A549 (cell line): Measurements from ENCODE around the gene DOCK7. TPM values are rescaled to one million over a fixed set of nuclear protein-coding genes. Genes with fewer than 3 reads are reported as not detected.

Experiments
- ATAC-seq, 2 experiments: fragments of 200-7000 bp in 1 of 2; fragments of >200 bp in 1 of 2; cut with Nextera tagmentation in 1 of 2; cut with Tn5 transposase in 1 of 2; 3 replicates each; pipeline versions ENCODE4 v1.8.0 to v1.9.1; 2018 to 2020; ENCODE audit warnings: mild to moderate bottlenecking in 1 of 2, moderate library complexity in 1 of 2
- CTCF ChIA-PET: fragments of 300-600 bp; sonication (Branson Sonifier 250); formaldehyde crosslinking; extraction: SDS; loops from one replicate; lab custom pipeline; 2021; ENCODE audit warnings: antibody characterized with exemption, inconsistent platforms; lab: Yijun Ruan, JAX
- POLR2A ChIA-PET: fragments of 350-600 bp; formaldehyde crosslinking; extraction: SDS; loops from one replicate; lab custom pipeline; 2021; ENCODE audit warnings: antibody characterized with exemption, inconsistent platforms; lab: Yijun Ruan, JAX
- DNase-seq, 2 experiments: peaks; one replicate each; pipeline versions ENCODE4 v3.0.0 to v3.0.0-alpha.2; 2011 to 2016; ENCODE audit warnings: low read depth in 1 of 2, low spot score in 1 of 2
- FAIRE-seq: peaks from 2 replicates; lab custom pipeline; 2011; peaks lifted over from hg19 to GRCh38; lab: Jason Lieb, UNC
- H3K27ac ChIP-seq, 2 experiments: fragments of >200 bp; sonication (Bioruptor Twin); formaldehyde crosslinking; 3 replicates each; pipeline ENCODE4 v1.5.1; 2016 to 2017
- H3K4me1 ChIP-seq: fragments of >200 bp; sonication (Bioruptor Twin); formaldehyde crosslinking; 3 replicates; pipeline ENCODE4 v1.6.1; 2016
- H3K4me2 ChIP-seq: fragments of >200 bp; sonication (Bioruptor Twin); formaldehyde crosslinking; 3 replicates; pipeline ENCODE4 v1.6.1; 2016
- H3K4me3 ChIP-seq: fragments of >200 bp; sonication (Bioruptor Twin); formaldehyde crosslinking; 3 replicates; pipeline ENCODE4 v1.5.1; 2016
- H3K9me3 ChIP-seq: fragments of >200 bp; sonication (Bioruptor Twin); formaldehyde crosslinking; 3 replicates; pipeline ENCODE4 v1.6.1; 2016
- JUN ChIP-seq, 2 experiments: fragments of >200 bp; sonication (Bioruptor Twin); formaldehyde crosslinking; IDR thresholded peaks; 2 replicates in 1 of 2; 3 replicates in 1 of 2; pipeline ENCODE4 v1.6.1; 2016 to 2017
- MAFK ChIP-seq: fragments of 450-650 bp; IDR thresholded peaks from 2 replicates; pipeline ENCODE4 v1.6.1; 2014; ENCODE audit not compliant: partially characterized antibody
- MYC ChIP-seq: IDR thresholded peaks from 2 replicates; pipeline ENCODE4 v1.6.1; 2012; ENCODE audit warnings: mild to moderate bottlenecking, inconsistent platforms, low read length, improper control_type of control experiment, borderline replicate concordance
- PHF8 ChIP-seq: fragments of 200-600 bp; sonication (generic); IDR thresholded peaks from 2 replicates; pipeline ENCODE4 v1.6.1; 2016; ENCODE audit warnings: low read depth, mild to moderate bottlenecking, antibody characterized with exemption, moderate library complexity, borderline replicate concordance
- POLR2A ChIP-seq: IDR thresholded peaks from 2 replicates; pipeline ENCODE4 v1.6.1; 2012; ENCODE audit warnings: mild to moderate bottlenecking, low read length
- RARB ChIP-seq: fragments of 250-450 bp; sonication (Bioruptor Pico); IDR thresholded peaks from 2 replicates; pipeline ENCODE4 v1.8.0; 2021; ENCODE audit warnings: mild to moderate bottlenecking, moderate library complexity
- RFX5 ChIP-seq: fragments of 450-650 bp; IDR thresholded peaks from 2 replicates; pipeline ENCODE4 v1.7.1; 2014; ENCODE audit warnings: antibody characterized with exemption, mild to moderate bottlenecking, moderate library complexity
- ZNF302 ChIP-seq: fragments of 250-450 bp; sonication (Bioruptor Pico); IDR thresholded peaks from 2 replicates; pipeline ENCODE4 v1.9.0; 2021; ENCODE audit warnings: inconsistent platforms, mild to moderate bottlenecking, moderate library complexity
- ZSCAN20 ChIP-seq: fragments of 250-450 bp; sonication (Bioruptor Pico); IDR thresholded peaks from 2 replicates; pipeline ENCODE4 v1.8.0; 2022; ENCODE audit warnings: mild to moderate bottlenecking, moderate library complexity
- WGBS: methylation state at CpG from one replicate; pipeline ENCODE4 v1.1.6; 2017; ENCODE audit errors: missing lambda C conversion rate; 5-methylcytosine and 5-hydroxymethylcytosine counted together
- polyA plus RNA-seq, 4 experiments: library from polyadenylated mRNA; depleted of rRNA in 3 of 4; stranded (reverse); fragments of >200 nt; fragmentation: RNase III in 1 of 4; extraction: RNeasy Plus Mini Kit Qiagen cat#74134 plus additional on column Dnase treatment in 1 of 4; gene quantifications; 2 replicates in 3 of 4; 3 replicates in 1 of 4; pipeline ENCODE4 v1.2.3, GENCODE V29; 2011 to 2017
- TF ChIP-seq, protein P1 (sequence below): fragments of 450-650 bp; IDR thresholded peaks from 2 replicates; pipeline ENCODE4 v1.6.1; 2014; ENCODE audit warnings: antibody characterized with exemption
- TF ChIP-seq, protein P2 (sequence below): fragments of 250-450 bp; sonication (Bioruptor Pico); IDR thresholded peaks from 2 replicates; pipeline ENCODE4 v1.5.0; 2020; ENCODE audit warnings: low read depth, mild to moderate bottlenecking, moderate library complexity
- TF ChIP-seq, protein P3 (sequence below): IDR thresholded peaks from 2 replicates; pipeline ENCODE4 v1.6.1; 2012
- TF ChIP-seq, protein P4 (sequence below): IDR thresholded peaks from 2 replicates; pipeline ENCODE4 v1.6.1; 2012
- TF ChIP-seq, protein P5 (sequence below): IDR thresholded peaks from 2 replicates; pipeline ENCODE4 v1.6.1; 2012; ENCODE audit warnings: low read depth, borderline replicate concordance
- TF ChIP-seq, protein P6 (sequence below): fragments of >200 bp; sonication (Bioruptor Twin); formaldehyde crosslinking; IDR thresholded peaks from 3 replicates; pipeline ENCODE4 v1.6.1; 2016

Gene DOCK7
- polyA plus RNA-seq, 2 of the 4 experiments (the other 2 are of a cell fraction), result 25.5 to 33.3 TPM

DNA sequence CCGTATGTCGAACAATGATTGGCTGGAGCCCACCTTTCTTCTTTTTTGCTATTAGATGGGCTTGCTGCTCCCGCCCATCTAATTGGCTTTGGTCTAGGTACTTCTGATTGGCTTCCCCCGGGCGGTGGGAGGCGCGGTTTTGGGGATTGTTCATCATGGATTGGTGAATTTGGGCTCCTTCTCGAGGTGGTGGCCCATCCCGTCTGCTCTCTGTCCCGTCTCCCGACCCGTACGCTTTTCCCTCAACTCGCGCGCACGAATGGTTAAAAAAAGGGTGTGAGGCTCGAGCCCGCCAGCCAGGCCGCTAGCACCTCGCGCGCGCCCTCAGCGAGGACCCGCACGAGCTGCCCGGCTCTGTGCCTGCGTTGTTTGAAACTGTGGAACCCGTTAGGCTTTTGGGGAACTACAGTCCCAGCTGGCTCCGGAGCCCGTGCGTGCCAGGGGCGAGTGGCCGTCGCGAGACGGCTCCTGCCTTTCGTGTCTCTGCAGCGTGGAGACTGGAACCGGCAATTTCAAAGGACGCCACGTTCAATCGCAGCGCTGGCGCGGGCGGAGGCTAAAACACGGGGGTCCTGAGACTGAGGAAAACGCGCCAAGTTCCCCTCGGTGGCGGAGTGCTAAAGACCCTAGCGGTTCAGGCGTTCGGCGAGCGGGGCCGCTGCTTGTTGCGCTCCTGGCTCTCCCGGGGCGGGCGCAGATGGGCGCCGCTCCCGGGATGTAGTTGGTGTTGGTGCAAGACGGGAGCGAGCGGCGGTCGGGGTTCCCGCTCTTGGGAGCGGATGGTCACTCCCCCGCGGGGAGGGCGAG lies 251.5 kb downstream of the DOCK7 start, which contains the start of gene USP1:
USP1 (plus strand) TSS at position 584 of the 807 bp plus-strand sequence. CDS start 2,819 bp downstream, outside the sequence.
- POLR2A ChIA-PET, result interaction anchor here (0.5 to 1.3 kb wide), 10 partner anchors 9 to 297 kb away, joined by 3 to 5 read pairs (median 3); no protein-coding TSS in a partner anchor
- Histone ChIP-seq H3K4me1 (peaks cover 19% of the 10 kb centered on the region; the same call in 2 of the 3 replicates), H3K27ac (peak within 1 kb of the TSS; percentile 96 to 100), H3K4me2 (peak within 1 kb of the TSS; percentile 88), H3K4me3 (peak within 1 kb of the TSS; percentile 97)
- 2% methylated on average over 30 of the region's 76 CpGs for WGBS
- DNase-seq, result peak in 1 of 2 experiments; percentile 84
- CTCF ChIA-PET, result interaction anchor here (1.6 kb wide), 1 partner anchor 310 kb away, joined by 5 read pairs; no protein-coding TSS in a partner anchor
- TF ChIP-seq, protein P1, sequence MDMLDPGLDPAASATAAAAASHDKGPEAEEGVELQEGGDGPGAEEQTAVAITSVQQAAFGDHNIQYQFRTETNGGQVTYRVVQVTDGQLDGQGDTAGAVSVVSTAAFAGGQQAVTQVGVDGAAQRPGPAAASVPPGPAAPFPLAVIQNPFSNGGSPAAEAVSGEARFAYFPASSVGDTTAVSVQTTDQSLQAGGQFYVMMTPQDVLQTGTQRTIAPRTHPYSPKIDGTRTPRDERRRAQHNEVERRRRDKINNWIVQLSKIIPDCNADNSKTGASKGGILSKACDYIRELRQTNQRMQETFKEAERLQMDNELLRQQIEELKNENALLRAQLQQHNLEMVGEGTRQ, result no peak
- TF ChIP-seq, protein P2, sequence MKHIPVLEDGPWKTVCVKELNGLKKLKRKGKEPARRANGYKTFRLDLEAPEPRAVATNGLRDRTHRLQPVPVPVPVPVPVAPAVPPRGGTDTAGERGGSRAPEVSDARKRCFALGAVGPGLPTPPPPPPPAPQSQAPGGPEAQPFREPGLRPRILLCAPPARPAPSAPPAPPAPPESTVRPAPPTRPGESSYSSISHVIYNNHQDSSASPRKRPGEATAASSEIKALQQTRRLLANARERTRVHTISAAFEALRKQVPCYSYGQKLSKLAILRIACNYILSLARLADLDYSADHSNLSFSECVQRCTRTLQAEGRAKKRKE (CRISPR knock-in tag), result no peak
- TF ChIP-seq, protein P3, sequence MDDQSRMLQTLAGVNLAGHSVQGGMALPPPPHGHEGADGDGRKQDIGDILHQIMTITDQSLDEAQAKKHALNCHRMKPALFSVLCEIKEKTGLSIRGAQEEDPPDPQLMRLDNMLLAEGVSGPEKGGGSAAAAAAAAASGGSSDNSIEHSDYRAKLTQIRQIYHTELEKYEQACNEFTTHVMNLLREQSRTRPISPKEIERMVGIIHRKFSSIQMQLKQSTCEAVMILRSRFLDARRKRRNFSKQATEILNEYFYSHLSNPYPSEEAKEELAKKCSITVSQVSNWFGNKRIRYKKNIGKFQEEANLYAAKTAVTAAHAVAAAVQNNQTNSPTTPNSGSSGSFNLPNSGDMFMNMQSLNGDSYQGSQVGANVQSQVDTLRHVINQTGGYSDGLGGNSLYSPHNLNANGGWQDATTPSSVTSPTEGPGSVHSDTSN, result peak; percentile 79
- no peak for TF ChIP-seq RARB (CRISPR knock-in tag)
- peak; percentile 29; the same call in 1 of the 2 replicates for TF ChIP-seq POLR2A
- no peak for TF ChIP-seq MAFK
- peak; percentile 55; the same call in 1 of the 2 replicates for TF ChIP-seq MYC
- TF ChIP-seq, protein P4, sequence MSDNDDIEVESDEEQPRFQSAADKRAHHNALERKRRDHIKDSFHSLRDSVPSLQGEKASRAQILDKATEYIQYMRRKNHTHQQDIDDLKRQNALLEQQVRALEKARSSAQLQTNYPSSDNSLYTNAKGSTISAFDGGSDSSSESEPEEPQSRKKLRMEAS, result peak; percentile 91
- peak in 1 of 2 experiments; percentile 74; a peak in 1 of 5 replicates for TF ChIP-seq JUN (IDR thresholded peaks at IDR 0.05)
- TF ChIP-seq, protein P5, sequence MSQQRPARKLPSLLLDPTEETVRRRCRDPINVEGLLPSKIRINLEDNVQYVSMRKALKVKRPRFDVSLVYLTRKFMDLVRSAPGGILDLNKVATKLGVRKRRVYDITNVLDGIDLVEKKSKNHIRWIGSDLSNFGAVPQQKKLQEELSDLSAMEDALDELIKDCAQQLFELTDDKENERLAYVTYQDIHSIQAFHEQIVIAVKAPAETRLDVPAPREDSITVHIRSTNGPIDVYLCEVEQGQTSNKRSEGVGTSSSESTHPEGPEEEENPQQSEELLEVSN, result peak; percentile 86
- TF ChIP-seq, all 56 proteins: peak for 6
- no peaks in the 10 kb centered on the region for H3K9me3 ChIP-seq
- FAIRE-seq (no peak), ATAC-seq (peak; percentile 92 to 95)

- peak in 1 of 2 experiments; percentile 99 for DNase-seq
Measured at GRCh38 chr1:62436039-62436465, 252.1 kb downstream of the DOCK7 start.

More at GRCh38 chr1:62436039-62436465, 252.1 kb downstream of the DOCK7 start:
- Histone ChIP-seq H3K9me3 (no peaks in the 10 kb centered on the region), H3K4me3 (peak overlapping the region; percentile 97), H3K4me2 (peak overlapping the region; percentile 79), H3K4me1 (peaks cover 19% of the 10 kb centered on the region; the same call in 2 of the 3 replicates), H3K27ac (peak overlapping the region; percentile 94 to 96)
- peak in 1 of 2 experiments; percentile 82; a peak in 3 of 6 replicates for ATAC-seq
- FAIRE-seq, result no peak
- 3% methylated on average over 6 of the region's 45 CpGs for WGBS
- ChIA-PET CTCF (interaction anchor here (0.6 to 1.7 kb wide), 3 partner anchors 18 to 310 kb away, joined by 3 to 5 read pairs (median 3); no protein-coding TSS in a partner anchor), POLR2A (interaction anchor here (0.6 to 1.3 kb wide), 10 partner anchors 9 to 281 kb away, joined by 3 to 5 read pairs (median 3); no protein-coding TSS in a partner anchor)
- TF ChIP-seq POLR2A, result peak; percentile 93
- peak in 1 of 2 experiments; percentile 47; a peak in 1 of 5 replicates for TF ChIP-seq JUN (IDR thresholded peaks at IDR 0.05)
- TF ChIP-seq, protein P6, sequence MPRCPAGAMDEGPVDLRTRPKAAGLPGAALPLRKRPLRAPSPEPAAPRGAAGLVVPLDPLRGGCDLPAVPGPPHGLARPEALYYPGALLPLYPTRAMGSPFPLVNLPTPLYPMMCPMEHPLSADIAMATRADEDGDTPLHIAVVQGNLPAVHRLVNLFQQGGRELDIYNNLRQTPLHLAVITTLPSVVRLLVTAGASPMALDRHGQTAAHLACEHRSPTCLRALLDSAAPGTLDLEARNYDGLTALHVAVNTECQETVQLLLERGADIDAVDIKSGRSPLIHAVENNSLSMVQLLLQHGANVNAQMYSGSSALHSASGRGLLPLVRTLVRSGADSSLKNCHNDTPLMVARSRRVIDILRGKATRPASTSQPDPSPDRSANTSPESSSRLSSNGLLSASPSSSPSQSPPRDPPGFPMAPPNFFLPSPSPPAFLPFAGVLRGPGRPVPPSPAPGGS, result peak; percentile 60; the same call in 1 of the 3 replicates
- TF ChIP-seq ZSCAN20 (CRISPR knock-in tag), result no peak
- TF ChIP-seq PHF8, result peak; percentile 94; the same call in 1 of the 2 replicates
- TF ChIP-seq RARB (CRISPR knock-in tag), result no peak
- TF ChIP-seq RFX5, result peak; percentile 82
- no peak for TF ChIP-seq ZNF302 (CRISPR knock-in tag)
